Stomach smooth muscle (tissue), 2 donors: Measurements from ENCODE around the gene ADGRB2.

Experiments used
- H3K27ac ChIP-seq: one replicate; pipeline ENCODE4 v1.7.0; 2013; ENCODE audit warnings: mild to moderate bottlenecking, low read length, inconsistent platforms
- H3K27me3 ChIP-seq, 2 donors: one replicate each; pipeline ENCODE4 v1.7.0; 2013; ENCODE audit warnings: low read length in 2 of 2; ENCODE audit not compliant: insufficient read depth in 2 of 2, control insufficient read depth in 1 of 2
- H3K36me3 ChIP-seq, 2 donors: one replicate each; pipeline ENCODE4 v1.7.0; 2013; ENCODE audit warnings: low read length in 2 of 2; ENCODE audit not compliant: control insufficient read depth in 2 of 2, insufficient read depth in 2 of 2
- H3K4me1 ChIP-seq: one replicate; pipeline ENCODE4 v1.7.0; 2013; ENCODE audit warnings: low read length; ENCODE audit not compliant: control insufficient read depth, insufficient read depth
- H3K4me3 ChIP-seq, 2 donors: one replicate each; pipeline ENCODE4 v1.7.0; 2013; ENCODE audit warnings: low read length in 2 of 2
- H3K9ac ChIP-seq, 2 donors: one replicate each; pipeline ENCODE4 v1.7.0; 2013; ENCODE audit warnings: low read length in 2 of 2, mild to moderate bottlenecking in 1 of 2
- H3K9me3 ChIP-seq, 2 donors: one replicate each; pipeline ENCODE4 v1.7.0; 2013; ENCODE audit warnings: low read length in 2 of 2; ENCODE audit not compliant: control insufficient read depth in 2 of 2
- donor health status: healthy.
- donor health status: Pancreatic carcinoma.

The ADGRB2 gene

DNA sequence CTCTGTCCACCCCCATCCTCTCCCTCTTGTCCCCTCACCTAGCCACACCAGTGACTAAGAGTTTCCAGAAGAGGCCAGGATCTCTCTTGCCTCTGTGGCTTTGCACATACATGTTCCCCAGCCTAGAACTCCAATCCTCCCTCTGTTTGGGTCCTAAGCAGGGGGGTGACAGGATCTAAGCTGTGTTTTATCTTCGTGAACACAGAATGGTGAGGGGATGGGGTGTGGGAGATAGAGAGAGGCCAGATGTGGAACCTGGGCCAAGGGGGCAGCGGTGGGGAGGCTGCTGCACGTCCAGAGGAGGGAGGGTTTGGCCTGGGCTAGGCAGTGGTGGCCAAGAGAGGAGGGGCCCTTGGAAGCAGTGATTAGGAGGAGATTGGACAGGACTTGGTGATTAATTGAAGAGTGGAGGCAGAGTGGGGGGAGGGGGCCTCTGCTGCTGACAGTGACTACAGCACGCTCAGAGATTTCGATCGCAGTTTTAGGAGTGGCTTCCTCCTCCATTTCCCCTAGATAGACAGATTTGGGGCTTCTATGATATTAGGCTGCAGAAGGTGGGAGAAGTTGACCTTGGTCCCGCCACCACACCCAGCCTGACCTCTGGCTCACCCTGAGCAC, 17.1 kb upstream of the ADGRB2 start:
- Histone ChIP-seq H3K27ac (no peak overlapping the region), H3K4me1 (peaks cover 10% of the 10 kb centered on the region), H3K36me3 (no peaks in the 10 kb centered on the region), H3K9ac (no peak overlapping the region), H3K27me3 (peaks cover 0 to 3% of the 10 kb centered on the region in 2 donors), H3K9me3 (no peaks in the 10 kb centered on the region), H3K4me3 (no peak overlapping the region)

- Histone ChIP-seq H3K27ac (no peak overlapping the region), H3K4me1 (peaks cover 10% of the 10 kb centered on the region), H3K36me3 (no peaks in the 10 kb centered on the region), H3K27me3 (peaks cover 0 to 8% of the 10 kb centered on the region in 2 donors), H3K9ac (no peak overlapping the region), H3K9me3 (no peaks in the 10 kb centered on the region), H3K4me3 (no peak overlapping the region)
Measured at GRCh38 chr1:31780632-31781031, 16.5 kb upstream of the ADGRB2 start.

DNA sequence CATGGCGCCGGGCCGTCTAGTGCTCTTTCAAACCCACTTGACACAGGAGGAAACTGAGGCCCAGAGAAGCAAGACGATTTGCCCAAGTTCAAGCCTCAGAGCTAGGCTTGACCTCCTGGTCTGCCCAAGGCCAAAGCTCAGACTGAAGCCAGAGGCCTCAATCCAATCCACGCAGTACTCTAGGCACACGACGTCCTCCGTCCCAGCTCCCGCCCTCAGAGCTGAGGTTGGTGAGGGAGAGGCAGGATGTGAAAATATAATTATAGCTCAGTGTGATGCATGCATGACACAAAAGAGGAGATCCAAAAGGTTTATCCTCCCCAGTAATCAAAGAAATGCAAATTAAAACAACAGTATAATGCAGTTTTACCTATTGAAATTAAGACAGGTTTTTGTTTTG, 15.5 kb upstream of the ADGRB2 start:
- Histone ChIP-seq H3K27ac (no peak overlapping the region), H3K27me3 (peaks cover 4 to 12% of the 10 kb centered on the region in 2 donors), H3K4me1 (peaks cover 10% of the 10 kb centered on the region), H3K9me3 (no peaks in the 10 kb centered on the region), H3K4me3 (no peak overlapping the region), H3K36me3 (no peaks in the 10 kb centered on the region), H3K9ac (no peak overlapping the region)

- no peaks in the 10 kb centered on the region for H3K36me3 ChIP-seq
- H3K9me3 ChIP-seq = no peaks in the 10 kb centered on the region
- no peak overlapping the region for H3K27ac ChIP-seq
- H3K4me3 ChIP-seq = no peak overlapping the region
- peaks cover 10% of the 10 kb centered on the region for H3K4me1 ChIP-seq
- peaks cover 11 to 19% of the 10 kb centered on the region in 2 donors for H3K27me3 ChIP-seq
- H3K9ac ChIP-seq = no peak overlapping the region
Measured at GRCh38 chr1:31778763-31779488, 14.8 kb upstream of the ADGRB2 start.

DNA sequence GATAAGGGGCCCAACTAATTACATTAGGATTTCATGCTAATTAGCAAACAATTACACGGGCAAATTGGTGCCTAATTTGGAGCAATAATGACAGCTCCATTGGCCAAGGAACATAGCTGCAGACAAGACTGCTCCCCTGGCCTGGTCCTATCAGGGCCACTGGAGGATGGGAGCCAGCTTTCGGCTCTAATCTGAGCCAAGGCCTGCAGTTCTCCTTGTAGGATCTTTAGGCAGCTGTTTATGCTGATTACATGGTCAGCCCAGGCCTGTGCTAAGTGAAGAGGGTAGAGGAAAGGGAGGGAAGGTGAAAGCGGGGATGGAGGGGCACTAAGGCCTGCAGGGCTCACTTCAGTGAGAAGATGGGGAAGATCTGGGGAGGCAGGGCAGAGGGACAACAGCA, 12.4 kb upstream of the ADGRB2 start:
- H3K27ac ChIP-seq = no peak overlapping the region
- peaks cover 20% of the 10 kb centered on the region for H3K4me1 ChIP-seq
- H3K36me3 ChIP-seq = no peaks in the 10 kb centered on the region
- peaks cover 35 to 40% of the 10 kb centered on the region in 2 donors for H3K27me3 ChIP-seq
- no peak overlapping the region for H3K4me3 ChIP-seq
- no peak overlapping the region for H3K9ac ChIP-seq
- no peaks in the 10 kb centered on the region for H3K9me3 ChIP-seq

GRCh38 chr1:31776032-31776431, 11.9 kb upstream of the ADGRB2 start:
- no peaks in the 10 kb centered on the region for H3K9me3 ChIP-seq
- no peak overlapping the region for H3K4me3 ChIP-seq
- peaks cover 39 to 45% of the 10 kb centered on the region in 2 donors for H3K27me3 ChIP-seq
- no peak overlapping the region for H3K27ac ChIP-seq
- no peak overlapping the region for H3K9ac ChIP-seq
- no peaks in the 10 kb centered on the region for H3K36me3 ChIP-seq
- H3K4me1 ChIP-seq = peaks cover 16% of the 10 kb centered on the region

DNA sequence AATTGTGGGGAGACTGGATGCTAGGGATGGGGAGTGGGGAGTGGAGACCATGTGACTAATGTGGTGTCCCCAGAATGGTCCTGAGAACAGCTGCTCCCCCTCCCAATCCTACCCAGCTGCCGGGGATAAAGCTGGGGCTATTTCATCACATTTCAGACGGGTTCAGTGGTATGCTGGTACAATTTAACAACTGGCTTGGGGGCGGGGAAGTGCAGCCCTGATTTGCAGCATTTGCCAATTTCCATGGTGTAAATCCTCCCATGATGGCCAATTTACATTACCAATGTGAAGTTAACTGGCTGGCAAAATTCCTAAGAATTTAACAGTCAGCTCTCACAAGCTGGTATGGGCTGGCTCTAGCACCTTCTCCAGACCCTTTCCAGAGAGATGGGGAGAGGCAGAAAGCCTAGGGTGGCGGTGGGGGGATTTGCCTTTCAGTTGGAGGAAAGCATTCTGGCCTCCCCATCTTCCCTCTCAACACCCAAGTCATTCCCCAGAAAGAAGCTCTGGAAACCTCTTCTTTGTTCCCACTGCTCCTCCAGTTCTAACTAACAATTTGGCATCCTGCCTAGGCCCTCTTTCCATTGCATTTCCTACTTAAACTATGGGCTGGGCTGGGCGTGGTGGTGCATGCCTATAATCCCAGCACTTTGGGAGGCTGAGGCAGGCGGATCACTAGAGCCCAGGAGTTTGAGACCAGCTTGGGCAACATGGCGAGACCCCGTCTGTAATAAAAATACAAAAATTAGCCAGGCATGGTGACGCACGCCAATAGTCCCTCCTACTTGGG, 11.3 kb upstream of the ADGRB2 start:
- H3K27ac ChIP-seq = no peak overlapping the region
- peaks cover 39 to 46% of the 10 kb centered on the region in 2 donors for H3K27me3 ChIP-seq
- H3K9ac ChIP-seq = no peak overlapping the region
- H3K36me3 ChIP-seq = no peaks in the 10 kb centered on the region
- no peaks in the 10 kb centered on the region for H3K9me3 ChIP-seq
- peaks cover 16% of the 10 kb centered on the region for H3K4me1 ChIP-seq
- no peak overlapping the region for H3K4me3 ChIP-seq

DNA sequence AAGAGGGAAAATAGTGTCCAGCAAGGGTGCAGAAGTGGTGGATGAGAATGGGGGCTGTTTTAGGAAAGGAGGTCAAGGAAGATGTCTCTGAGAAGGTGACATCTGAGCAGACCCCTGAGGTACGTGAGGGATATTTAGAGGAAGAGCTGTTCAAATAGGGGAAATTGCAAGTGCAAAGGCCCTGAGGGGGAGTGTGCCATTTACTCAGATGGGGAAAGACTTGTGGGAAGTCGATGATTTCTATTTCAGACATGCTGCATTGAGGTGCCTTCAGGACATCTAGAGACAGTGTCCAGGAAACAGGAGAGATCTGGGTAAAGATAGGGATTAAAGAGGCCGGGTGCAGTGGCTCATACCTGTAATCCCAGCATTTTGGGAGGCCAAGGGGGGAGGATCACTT, 10.4 kb upstream of the ADGRB2 start:
- H3K9me3 ChIP-seq = no peaks in the 10 kb centered on the region
- peaks cover 39 to 47% of the 10 kb centered on the region in 2 donors for H3K27me3 ChIP-seq
- no peak overlapping the region for H3K4me3 ChIP-seq
- H3K9ac ChIP-seq = no peak overlapping the region
- H3K36me3 ChIP-seq = no peaks in the 10 kb centered on the region
- no peak overlapping the region for H3K27ac ChIP-seq
- peaks cover 21% of the 10 kb centered on the region for H3K4me1 ChIP-seq

GRCh38 chr1:31773861-31774260, 9.7 kb upstream of the ADGRB2 start:
- peaks cover 22% of the 10 kb centered on the region for H3K4me1 ChIP-seq
- no peak overlapping the region for H3K4me3 ChIP-seq
- no peaks in the 10 kb centered on the region for H3K36me3 ChIP-seq
- no peak overlapping the region for H3K27ac ChIP-seq
- H3K9ac ChIP-seq = no peak overlapping the region
- H3K9me3 ChIP-seq = no peaks in the 10 kb centered on the region
- peaks cover 39 to 50% of the 10 kb centered on the region in 2 donors for H3K27me3 ChIP-seq

GRCh38 chr1:31772669-31773248, 8.6 kb upstream of the ADGRB2 start:
- H3K4me1 ChIP-seq = peaks cover 22% of the 10 kb centered on the region
- no peak overlapping the region for H3K9ac ChIP-seq
- peaks cover 39 to 51% of the 10 kb centered on the region in 2 donors for H3K27me3 ChIP-seq
- H3K9me3 ChIP-seq = no peaks in the 10 kb centered on the region
- H3K36me3 ChIP-seq = no peaks in the 10 kb centered on the region
- peak overlapping the region; percentile 5 to 63 for H3K4me3 ChIP-seq
- H3K27ac ChIP-seq = no peak overlapping the region
